Colon (tissue), 2 donors: ENCODE measurements around the gene CACNG4.

Experiments used
- FAIRE-seq: peaks from 2 replicates; lab custom pipeline; 2012; peaks lifted over from hg19 to GRCh38; lab: Jason Lieb, UNC
- donor health status: control.
- donor health status: control.

Gene CACNG4

GRCh38 chr17:66985338-66986237 is 21.1 kb downstream of the CACNG4 start:
- no peak for FAIRE-seq

DNA sequence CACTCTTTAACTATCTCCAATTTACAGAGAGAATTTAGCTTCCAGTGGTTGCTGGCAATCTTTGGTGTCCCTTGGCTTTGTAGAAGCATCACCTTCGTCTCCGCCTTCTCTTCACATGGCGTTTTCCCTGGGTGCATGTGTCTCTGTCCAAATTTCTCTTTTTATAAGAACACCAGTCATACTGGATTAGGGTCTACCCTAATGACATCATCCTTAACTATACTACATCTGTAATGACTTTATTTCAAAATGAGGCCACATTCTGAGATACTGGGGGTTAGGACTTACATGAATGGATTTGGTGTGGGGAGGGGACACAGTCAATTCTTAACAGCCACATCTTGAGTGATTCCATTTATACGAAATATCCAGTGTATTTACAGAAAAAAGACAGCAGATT is 22.2 kb downstream of the CACNG4 start:
- FAIRE-seq = no peak

DNA sequence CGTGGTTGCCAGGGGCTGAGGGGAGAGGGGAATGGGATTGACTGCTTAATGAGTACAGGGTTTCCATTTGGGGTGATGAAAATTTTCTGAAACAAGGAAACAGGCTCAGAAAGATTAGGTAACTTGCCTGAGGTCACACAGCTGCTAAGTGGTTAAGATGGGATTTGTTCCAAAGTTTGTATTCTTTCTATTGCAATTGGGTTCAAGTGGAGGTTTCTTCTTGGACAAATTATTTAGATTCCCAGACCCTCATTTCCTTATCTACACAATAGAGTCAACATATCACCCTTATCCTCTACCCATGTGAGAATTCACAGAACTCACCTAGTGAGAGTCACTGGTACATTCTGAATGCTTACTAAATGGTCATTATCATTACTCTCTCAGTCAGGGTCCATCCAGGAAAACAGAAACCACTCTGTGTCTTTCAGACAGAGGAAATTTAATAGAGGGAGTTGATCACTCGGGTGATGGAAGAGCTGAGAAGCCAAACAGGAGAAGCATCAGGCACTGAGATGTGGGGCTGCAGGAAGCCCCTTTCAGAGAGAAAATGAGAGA is 22.6 kb downstream of the CACNG4 start:
- FAIRE-seq = no peak

- FAIRE-seq = no peak
Observed at GRCh38 chr17:66988069-66988798, 23.7 kb downstream of the CACNG4 start.

- FAIRE-seq = no peak
Observed at GRCh38 chr17:66989076-66989475, 24.6 kb downstream of the CACNG4 start.

GRCh38 chr17:66989579-66989978 is 25.1 kb downstream of the CACNG4 start:
- no peak for FAIRE-seq

DNA sequence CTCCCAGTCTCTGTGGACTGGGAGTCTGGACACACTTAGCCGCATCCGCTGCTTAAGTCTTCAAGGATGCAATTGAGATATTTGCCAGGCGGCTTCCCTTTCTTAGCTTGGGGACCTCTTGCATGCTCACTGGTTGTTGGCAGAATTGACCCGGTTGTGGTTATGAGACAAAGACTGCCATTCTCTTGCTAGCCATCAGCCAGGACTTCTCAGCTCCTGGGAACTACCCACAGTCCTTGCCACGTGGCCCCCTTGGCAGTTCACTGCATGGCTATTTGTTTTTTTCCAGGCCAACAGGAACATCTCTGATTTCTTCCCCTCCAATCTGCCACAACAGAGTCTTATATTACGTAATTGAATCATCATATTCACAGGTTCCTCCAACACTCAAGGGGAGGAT is 25.5 kb downstream of the CACNG4 start:
- FAIRE-seq = no peak

GRCh38 chr17:66992911-66993442 is 28.5 kb downstream of the CACNG4 start:
- no peak for FAIRE-seq

- no peak for FAIRE-seq
Observed at GRCh38 chr17:66994361-66994760, 29.9 kb downstream of the CACNG4 start.

- FAIRE-seq = no peak
Observed at GRCh38 chr17:66994930-66995535, 30.5 kb downstream of the CACNG4 start.

- FAIRE-seq = no peak
Observed at GRCh38 chr17:66995944-66996343, 31.4 kb downstream of the CACNG4 start.

DNA sequence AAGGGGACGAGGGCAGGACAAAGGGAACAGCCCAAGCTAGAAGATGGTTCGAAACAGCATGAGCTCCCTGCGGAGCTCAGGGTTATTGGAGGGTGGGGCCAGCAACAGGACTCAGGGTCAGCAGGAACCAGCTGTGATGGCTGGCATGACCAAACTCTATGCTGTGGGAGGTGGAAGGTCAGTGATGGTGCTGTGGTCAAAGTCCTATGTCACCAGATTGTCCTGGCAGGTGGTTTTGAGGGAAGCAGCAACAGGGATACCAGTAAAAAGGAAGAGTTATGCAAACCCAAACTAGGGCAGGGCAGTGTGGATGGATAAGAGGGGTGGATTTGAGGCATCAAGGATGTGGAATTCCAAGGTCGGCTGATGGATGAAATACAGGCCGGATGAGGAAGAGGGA is 32.4 kb downstream of the CACNG4 start:
- no peak for FAIRE-seq

GRCh38 chr17:67003231-67003630 is 38.7 kb downstream of the CACNG4 start:
- no peak for FAIRE-seq

GRCh38 chr17:67004181-67004580 is 39.7 kb downstream of the CACNG4 start:
- no peak for FAIRE-seq

DNA sequence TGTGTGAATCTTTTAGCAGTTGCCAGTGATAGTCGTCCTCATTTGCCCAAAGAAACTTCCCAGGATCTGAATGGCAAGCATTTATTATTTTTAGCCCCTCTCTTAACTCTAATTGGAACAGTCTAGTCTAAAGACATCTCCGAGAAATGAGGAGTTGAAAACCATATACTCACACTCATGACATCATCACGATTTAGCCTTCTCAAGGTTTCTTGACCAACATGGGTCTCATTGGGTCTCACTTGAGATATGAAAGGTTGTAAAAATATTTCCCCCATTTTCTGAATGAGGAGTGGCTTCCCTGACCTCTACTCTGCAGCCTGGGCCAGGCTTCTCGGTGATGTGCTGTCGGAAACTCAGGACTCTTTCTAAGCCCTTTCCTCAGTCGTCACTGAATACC is 42.8 kb downstream of the CACNG4 start:
- FAIRE-seq = no peak

DNA sequence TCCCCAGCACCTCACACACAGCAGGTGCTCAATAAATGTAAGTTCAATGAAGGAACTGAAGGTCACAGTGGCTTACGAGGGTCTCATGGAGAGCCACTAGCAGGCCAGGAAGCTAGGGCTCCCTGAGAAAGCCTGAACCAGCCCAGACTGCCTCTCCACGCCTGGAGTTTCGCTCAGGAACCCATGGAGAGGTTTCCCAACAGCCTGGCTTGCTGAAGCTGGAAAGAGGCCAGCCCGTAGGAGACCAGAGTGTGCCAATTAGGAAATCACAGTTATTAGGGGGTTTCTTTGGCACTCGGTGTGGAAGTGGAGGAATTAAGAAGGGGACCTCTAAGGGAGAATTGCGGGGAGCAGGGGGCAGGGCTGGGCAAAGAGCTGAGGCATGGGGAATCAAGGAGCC is 43.6 kb downstream of the CACNG4 start:
- no peak for FAIRE-seq

- no peak for FAIRE-seq
Observed at GRCh38 chr17:67011527-67012175, 47.1 kb downstream of the CACNG4 start.

GRCh38 chr17:67013891-67014290 is 49.4 kb downstream of the CACNG4 start:
- no peak for FAIRE-seq

DNA sequence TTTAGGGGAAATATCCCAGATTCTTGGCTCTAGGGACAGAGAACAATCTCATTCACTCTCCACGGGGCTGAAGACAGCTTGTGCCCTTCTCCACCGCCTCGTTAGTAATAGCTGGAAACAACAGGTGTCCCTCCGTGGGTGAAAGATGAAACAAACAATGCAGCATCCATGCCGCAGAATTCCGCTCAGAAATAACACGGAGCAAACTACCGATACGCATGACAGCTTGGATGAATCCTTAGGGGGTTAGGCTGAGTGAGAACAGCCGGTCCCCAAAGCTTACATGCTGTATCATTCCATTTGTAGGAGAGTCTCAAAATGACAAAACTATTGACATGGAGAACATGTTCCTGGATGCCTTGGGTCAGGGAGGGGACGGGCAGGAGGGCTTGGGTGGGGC is 50.5 kb downstream of the CACNG4 start:
- no peak for FAIRE-seq

DNA sequence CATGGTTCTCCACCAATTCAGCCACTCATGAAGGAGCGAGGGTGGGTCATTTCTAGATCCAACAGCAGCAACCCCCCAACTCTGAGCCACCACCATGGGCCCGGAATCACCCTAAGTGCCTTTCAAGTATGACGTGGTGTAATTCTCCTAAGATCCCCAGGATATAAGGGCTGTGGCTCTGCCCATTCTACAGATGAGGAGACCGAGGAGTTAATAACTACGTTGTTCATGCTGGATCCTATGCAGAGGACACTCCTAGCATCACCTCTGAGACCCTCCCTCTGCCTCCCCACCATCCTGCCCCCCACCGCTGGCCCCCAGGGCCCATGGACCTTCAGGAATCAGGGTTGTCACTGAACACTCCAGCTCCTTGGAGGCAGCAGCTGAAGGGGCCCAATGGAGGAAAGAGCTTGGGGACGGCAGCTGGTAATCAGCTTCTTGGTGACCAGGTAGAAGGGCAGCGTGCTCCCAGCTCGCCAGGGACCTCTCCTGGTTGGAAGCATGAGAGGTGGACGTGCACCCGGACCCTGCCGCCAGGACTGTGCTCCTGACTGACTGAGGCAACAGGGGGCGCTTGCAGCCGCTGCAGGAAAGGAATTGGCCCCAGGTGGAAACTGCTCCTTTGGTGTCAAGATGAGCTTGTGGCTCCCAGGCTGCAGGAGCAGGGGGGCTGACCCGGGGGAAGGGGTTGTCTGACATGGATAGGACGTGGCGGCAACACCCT is 51.7 kb downstream of the CACNG4 start:
- no peak for FAIRE-seq

DNA sequence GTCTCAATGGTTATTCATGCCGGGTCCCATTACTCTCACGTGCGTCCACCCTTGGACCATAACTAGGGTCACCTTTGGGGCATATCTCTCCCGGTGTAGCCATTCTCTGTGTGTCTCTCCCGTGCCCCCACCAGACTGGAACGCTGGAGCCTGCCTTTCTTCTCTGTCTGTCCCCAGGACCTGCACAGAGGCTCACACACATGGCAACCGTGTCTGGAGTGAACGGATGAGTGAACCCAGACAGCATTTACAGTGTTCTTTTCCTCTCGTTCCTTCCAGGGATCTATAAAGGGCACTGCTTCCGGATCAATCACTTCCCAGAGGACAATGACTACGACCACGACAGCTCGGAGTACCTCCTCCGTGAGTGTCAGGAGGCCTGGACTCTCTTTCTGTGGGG is 53.4 kb downstream of the CACNG4 start:
- FAIRE-seq = no peak
